Stimulated activated CD8-positive, alpha-beta memory T cell treated with anti-CD3 and anti-CD28 coated beads, Interleukin-15, amount 100 ng/mL, for 4 hours (primary cell): ENCODE results near the gene DCTD.
"Not testable (repeated sequence)": the region's sequence is repeated elsewhere in the genome, so short reads cannot be mapped to it uniquely, and the experiment has no call there.

ENCODE experiments used
- DNase-seq, 2 donors: peaks; one replicate each; pipeline ENCODE4 v3.0.0-alpha.2; 2020; ENCODE audit warnings: low read depth in 2 of 2

DCTD gene

DNA sequence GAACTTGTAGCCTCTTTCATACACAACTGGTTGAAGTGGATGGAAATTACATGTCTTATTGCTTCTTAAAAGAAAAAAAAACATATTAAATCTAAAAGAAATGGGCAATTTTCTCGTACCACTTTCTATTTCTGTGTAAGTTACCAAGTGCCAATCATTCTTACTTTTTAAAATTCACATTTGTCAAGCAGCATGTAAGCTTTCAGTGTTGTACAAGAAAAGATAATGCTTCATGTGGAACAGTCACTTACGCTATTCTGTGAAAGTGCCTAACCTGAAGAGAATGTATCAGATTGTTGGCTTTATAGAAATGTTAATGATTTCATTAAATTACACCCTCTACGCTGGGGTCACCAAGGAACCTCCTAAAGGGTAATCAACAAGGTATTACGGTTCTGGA lies 4.4 kb upstream of the DCTD start:
- no peak for DNase-seq

DNA sequence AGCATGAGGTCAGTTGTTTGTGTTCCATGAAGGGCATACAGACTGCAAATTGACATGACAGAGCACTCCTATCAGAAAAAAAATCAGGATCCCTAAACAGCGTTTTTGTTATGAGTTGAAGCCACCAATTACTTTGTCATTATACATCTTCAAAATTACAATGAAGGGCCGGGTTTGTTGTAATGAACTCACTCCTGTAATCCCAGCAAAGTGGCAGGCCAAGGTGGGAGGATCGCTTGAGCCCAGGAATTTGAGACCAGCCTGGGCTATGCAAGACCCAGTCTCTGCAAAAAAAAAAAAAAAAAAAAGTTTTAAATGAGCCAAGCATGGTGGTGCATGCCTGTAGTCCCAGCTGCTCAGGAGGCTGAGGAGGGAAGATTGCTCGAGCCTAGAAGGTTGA lies 3.5 kb upstream of the DCTD start:
- DNase-seq, result no peak

GRCh38 chr4:182918791-182919302 lies 1.7 kb upstream of the DCTD start:
- no peak for DNase-seq

GRCh38 chr4:182918044-182918607 lies 940 bp upstream of the DCTD start:
- DNase-seq, result no peak

- DNase-seq, result peak in 1 of 2 donors; percentile 8
Observed at GRCh38 chr4:182916483-182917181, 554 bp downstream of the DCTD start.

DNA sequence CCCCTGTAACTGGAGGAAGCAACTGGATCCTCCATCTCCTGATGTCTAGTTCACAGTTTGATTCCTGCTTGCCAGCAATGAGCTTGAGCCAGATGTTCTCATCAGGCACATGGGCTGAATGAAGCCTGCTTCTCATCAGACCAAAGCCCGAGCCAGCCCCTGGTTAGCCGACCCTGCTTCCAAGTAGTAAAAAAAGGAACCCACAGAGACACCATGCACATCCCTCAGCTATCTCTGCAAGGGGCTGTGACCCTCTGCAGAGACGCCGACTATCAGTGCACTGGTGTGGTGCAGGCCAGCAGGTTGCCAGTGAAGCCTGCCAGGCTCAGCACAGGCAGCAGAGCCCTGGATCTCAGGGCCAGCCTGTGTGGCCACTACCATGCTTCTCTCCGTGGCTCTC lies 2.8 kb downstream of the DCTD start:
- DNase-seq, result no peak

DNA sequence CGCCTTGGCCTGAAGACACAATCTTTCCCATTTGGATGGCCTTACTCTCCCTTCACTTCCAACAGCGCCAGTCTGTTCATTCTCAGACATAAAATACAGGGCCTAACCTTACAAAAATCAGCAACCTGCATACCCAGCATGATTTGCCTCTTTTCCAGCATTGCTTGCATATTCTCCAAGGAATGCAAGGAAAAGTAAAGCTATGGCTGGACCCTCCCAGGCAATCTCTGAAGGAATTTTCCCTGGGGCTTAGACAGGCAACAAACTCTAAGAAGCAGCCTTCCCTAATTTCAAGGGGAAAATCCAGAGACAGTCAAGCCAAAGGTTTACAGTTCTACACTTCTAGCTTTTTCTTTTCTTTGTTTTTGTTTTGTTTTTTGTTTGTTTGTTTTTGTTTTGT lies 3.6 kb downstream of the DCTD start:
- no peak for DNase-seq

- DNase-seq, result no peak
Observed at GRCh38 chr4:182913036-182913435, 4.2 kb downstream of the DCTD start.

DNA sequence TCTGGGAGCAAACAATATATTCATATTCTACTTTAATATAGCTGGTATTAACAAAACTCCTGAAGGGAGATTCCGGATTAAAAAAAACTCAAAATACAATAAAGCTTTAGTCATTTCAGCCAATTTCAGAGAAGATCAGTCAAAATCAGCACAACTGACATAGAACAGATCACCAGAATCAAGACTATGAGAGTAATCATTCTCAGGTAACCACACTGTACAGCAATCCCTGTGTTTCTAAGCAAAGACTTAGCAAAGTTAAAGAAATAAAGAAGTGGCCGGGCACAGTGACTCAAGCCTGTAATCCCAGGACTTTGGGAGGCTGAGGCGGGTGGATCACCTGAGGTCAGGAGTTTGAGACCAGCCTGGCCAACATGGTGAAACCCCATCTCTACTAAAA lies 9.1 kb downstream of the DCTD start:
- no peak for DNase-seq

GRCh38 chr4:182907396-182907795 lies 9.8 kb downstream of the DCTD start:
- DNase-seq, result no peak

- DNase-seq, result no peak
Observed at GRCh38 chr4:182906786-182907185, 10.4 kb downstream of the DCTD start.

GRCh38 chr4:182905038-182905437 lies 12.1 kb downstream of the DCTD start:
- no peak for DNase-seq

DNA sequence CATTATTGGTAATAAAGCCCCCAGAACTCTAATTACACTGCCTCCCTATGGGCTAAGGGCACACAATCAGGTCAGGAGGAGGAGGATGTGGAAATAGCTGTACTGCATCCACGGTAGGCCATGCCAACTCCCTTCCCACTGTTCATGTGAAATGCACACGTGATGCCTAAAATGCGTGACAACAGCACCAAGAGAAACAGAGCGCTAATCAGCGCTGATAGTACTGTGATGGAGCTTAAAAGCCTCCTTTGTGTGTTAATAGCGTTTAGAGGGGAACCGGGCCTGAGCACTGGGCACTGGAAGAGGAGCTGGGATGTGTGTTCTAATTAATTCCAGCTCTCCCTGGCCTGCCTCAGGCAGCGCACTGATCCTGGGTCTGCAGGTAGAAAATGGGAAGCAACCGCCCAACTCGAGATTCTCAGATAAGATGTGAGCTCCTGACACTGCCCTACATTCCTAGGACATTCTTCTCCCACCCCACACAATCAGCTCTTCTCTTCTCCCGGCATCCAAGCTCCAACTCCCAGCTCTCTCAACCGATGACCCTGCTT lies 12.9 kb downstream of the DCTD start:
- DNase-seq, result no peak

DNA sequence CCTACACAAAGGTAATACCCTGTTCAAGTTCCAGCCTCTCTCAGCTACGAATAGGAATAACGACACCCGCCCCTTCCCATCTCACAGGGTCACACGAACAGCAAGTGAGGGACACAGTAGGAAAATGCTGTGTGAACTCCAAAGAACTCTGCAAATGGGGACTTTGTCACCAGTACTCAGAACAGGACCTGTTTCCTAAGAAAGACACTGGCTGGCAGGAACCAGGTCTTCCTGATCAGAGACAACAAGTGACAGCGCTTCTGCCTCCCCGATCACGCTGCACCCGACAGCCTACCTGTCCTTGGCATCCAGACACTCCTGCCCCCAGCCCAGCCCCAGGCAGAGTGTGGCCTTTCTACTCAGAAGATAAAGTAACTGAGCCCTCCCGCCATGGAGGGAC lies 14.2 kb downstream of the DCTD start:
- no peak for DNase-seq

DNA sequence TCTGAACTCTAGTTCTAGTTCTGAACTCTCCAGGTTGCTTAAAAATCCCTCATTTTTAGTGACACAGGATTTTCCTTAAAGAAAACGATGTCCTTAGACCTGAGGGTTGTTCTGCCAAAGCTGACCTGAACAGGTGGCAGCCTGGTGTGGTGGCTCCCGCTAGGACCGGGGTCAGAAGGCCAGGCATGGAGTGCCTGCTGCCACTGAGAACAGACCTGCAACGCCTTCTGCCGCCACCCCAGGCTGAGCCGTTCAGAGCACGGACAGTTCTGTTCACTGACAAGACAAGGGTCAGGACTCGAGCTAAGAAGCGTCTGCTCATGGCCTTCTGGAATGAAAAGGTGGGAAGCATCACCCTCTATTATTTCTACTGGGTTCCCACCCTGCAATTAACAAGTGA lies 15.8 kb downstream of the DCTD start:
- no peak for DNase-seq

- DNase-seq, result not testable (repeated sequence)
Observed at GRCh38 chr4:182900021-182900420, 17.2 kb downstream of the DCTD start.

GRCh38 chr4:182898479-182898799 lies 18.7 kb downstream of the DCTD start:
- no peak for DNase-seq

DNA sequence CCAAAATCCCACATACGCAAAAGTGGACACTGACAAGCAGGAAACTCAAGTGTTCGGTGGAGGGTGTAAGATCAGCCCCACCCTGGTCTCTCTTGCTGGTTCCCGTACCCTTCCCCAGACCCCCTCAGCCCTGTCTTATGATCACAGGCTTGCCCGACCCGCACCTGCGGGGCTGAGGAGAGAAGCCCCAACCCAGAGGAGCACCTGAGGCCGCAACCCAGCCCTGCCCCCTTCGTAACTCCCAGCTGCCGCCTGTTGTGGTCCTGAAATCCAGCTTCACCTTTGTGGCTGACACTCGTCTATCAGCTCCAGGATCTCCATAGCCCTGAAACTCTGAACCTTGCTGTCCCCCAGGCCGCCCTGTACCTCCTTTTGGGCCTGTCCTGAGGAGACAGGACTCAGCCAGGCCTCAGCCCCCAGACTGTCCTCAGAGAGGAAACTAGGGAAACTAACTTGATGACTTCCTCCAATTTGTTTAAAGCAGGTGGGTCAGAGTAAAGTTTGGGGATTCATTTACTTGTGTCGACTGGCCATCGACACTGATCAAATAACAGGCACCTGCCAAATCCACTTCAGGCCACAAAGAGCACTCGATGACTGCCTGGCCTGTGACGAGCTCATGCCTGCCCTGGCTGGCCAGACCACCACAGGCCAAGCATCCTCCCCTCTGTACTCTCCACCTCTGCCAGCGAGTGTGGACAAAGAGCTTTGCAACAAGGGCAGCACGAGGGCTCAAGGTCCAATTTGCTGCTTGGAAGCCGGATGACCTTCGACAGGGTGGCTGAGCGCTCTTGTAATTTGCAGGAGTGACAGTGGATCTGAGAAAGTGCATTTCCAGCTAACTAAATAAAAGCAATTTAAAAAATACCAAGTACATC lies 19.3 kb downstream of the DCTD start:
- DNase-seq, result no peak

DNA sequence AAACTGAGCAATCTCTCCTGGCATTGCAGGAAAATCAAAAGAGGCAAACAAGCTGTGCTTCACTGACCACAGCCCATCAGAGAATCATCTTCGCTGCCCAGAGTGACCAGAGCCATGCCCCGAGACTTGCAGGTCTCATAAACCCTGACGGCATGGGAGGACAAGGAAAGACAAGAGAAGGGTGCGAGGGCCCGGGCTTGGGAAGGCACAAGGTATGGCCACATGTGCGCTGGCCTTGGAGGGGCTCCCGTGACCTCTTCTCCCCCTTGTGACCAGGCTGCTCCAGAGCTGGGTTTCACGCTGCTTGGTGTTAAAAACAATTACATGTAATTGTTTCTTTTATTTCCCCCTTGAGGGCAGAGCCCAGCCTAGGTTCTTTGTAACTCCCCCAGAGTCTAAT lies 20.8 kb downstream of the DCTD start:
- DNase-seq, result no peak

GRCh38 chr4:182895791-182896292 lies 21.3 kb downstream of the DCTD start:
- no peak for DNase-seq

- DNase-seq, result no peak
Observed at GRCh38 chr4:182894681-182895275, 22.4 kb downstream of the DCTD start.
